ENCODE data around the gene LVRN. TPM values are rescaled to one million over a fixed set of nuclear protein-coding genes. Genes with fewer than 3 reads are reported as not detected.

The LVRN gene
- total and polyA plus RNA-seq, 9 donors: 2.0 to 4.9 (median 3.3) TPM

- DNase-seq: no peak
- Histone ChIP-seq H3K9me3 (replicated peaks; ENCODE audit: control insufficient read depth, low read depth, low read length) (no peaks in the 10 kb centered on the region), H3K36me3 (ENCODE audit: control insufficient read depth, insufficient read depth, low read length) (no peaks in the 10 kb centered on the region), H3K27ac (ENCODE audit: low read length) (no peak overlapping the region), H3K4me1 (ENCODE audit: control insufficient read depth, insufficient read depth, low read length) (no peaks in the 10 kb centered on the region), H3K27me3 (ENCODE audit: control insufficient read depth, insufficient read depth, low read length) (no peaks in the 10 kb centered on the region), H3K4me3 (ENCODE audit: low read length) (no peak overlapping the region)
- no CpG with 5 or more reads among the region's 1 CpG for WGBS (ENCODE audit: insufficient coverage)
Measured at GRCh38 chr5:115936031-115936430, 26.2 kb upstream of the LVRN start.

DNA sequence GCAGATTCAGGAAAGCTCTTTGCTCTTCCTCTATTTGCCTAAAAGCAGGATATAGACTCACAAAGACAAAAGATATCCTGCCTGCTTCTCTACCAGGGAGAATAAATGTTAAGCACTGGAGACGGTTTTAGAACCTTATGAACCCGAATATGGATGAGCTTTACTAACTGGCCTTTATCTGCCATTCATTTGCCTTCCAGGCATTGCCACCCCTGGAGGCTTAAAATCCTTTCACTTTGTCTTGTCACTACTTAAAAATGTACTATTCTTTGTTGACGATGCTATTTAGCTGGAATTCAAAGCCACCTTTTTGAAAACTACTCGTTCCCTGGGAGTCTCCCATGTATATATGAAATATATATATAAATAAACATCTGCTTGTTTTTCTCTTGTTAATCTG is 23.2 kb upstream of the LVRN start:
- no CpG with 5 or more reads among the region's 4 CpGs for WGBS (ENCODE audit: insufficient coverage)
- peak overlapping the region; percentile 63 for H3K27ac ChIP-seq (ENCODE audit: low read length)

DNA sequence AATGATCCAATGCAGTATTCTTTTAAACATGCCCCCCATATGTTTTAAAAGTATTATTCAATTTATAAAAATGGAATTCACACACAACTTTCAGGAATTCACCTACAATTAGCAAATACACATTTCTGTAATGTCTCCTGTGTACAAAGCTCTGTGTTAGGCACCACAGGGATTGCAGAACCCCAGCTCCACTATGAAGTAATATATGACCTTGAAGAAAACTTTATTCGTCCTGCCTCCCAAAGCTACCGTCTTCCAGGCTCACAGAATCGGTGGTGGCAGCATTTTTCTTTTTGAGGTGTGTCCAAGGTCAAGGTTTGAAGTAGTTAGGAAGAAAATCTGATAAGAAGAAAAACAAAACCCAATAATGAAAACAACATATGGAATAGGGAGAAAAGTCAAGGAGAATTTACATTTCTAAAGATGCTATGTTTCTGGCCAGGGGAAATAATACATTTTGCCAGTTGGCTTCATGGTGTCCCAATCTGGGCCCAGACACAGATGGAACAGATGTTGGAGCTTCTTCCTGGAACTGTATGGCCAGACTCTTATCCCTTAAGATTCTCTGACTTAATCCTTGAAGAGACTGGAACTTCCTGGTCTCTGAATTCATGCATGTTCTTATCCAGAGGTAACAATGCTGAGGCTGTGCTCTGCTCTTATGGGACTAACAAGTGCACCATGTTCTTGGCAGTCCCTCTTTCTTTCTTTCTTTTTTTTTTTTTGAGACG is 22.0 kb upstream of the LVRN start:
- no CpG with 5 or more reads among the region's 4 CpGs for WGBS (ENCODE audit: insufficient coverage)
- peak; percentile 97 for DNase-seq
- peak overlapping the region; percentile 88 for H3K27ac ChIP-seq (ENCODE audit: low read length)

More for the DNA sequence above, 23.2 kb upstream of the LVRN start:
- Histone ChIP-seq H3K27me3 (ENCODE audit: control insufficient read depth, insufficient read depth, low read length) (no peaks in the 10 kb centered on the region), H3K36me3 (ENCODE audit: control insufficient read depth, insufficient read depth, low read length) (no peaks in the 10 kb centered on the region), H3K4me1 (ENCODE audit: control insufficient read depth, insufficient read depth, low read length) (no peaks in the 10 kb centered on the region), H3K4me3 (ENCODE audit: low read length) (no peak overlapping the region), H3K9me3 (replicated peaks; ENCODE audit: control insufficient read depth, low read depth, low read length) (no peaks in the 10 kb centered on the region)
- no peak for DNase-seq

GRCh38 chr5:115941051-115941675 is 21.1 kb upstream of the LVRN start:
- no peak overlapping the region for H3K4me3 ChIP-seq (ENCODE audit: low read length)
- H3K9me3 ChIP-seq (replicated peaks; ENCODE audit: control insufficient read depth, low read depth, low read length): no peaks in the 10 kb centered on the region
- peak overlapping the region; percentile 88 for H3K27ac ChIP-seq (ENCODE audit: low read length)
- peak; percentile 95 for DNase-seq
- 31% methylated on average over 3 of the region's 9 CpGs for WGBS (ENCODE audit: insufficient coverage)
- no peaks in the 10 kb centered on the region for H3K4me1 ChIP-seq (ENCODE audit: control insufficient read depth, insufficient read depth, low read length)
- no peaks in the 10 kb centered on the region for H3K27me3 ChIP-seq (ENCODE audit: control insufficient read depth, insufficient read depth, low read length)
- H3K36me3 ChIP-seq (ENCODE audit: control insufficient read depth, insufficient read depth, low read length): no peaks in the 10 kb centered on the region

More for the DNA sequence above, 22.0 kb upstream of the LVRN start:
- Histone ChIP-seq H3K36me3 (ENCODE audit: control insufficient read depth, insufficient read depth, low read length) (no peaks in the 10 kb centered on the region), H3K27me3 (ENCODE audit: control insufficient read depth, insufficient read depth, low read length) (no peaks in the 10 kb centered on the region), H3K9me3 (replicated peaks; ENCODE audit: control insufficient read depth, low read depth, low read length) (no peaks in the 10 kb centered on the region), H3K4me3 (ENCODE audit: low read length) (no peak overlapping the region), H3K4me1 (ENCODE audit: control insufficient read depth, insufficient read depth, low read length) (no peaks in the 10 kb centered on the region)

- no CpG with 5 or more reads among the region's 3 CpGs for WGBS (ENCODE audit: insufficient coverage)
- no peak overlapping the region for H3K27ac ChIP-seq (ENCODE audit: low read length)
- no peaks in the 10 kb centered on the region for H3K9me3 ChIP-seq (replicated peaks; ENCODE audit: control insufficient read depth, low read depth, low read length)
- H3K27me3 ChIP-seq (ENCODE audit: control insufficient read depth, insufficient read depth, low read length): no peaks in the 10 kb centered on the region
- H3K36me3 ChIP-seq (ENCODE audit: control insufficient read depth, insufficient read depth, low read length): no peaks in the 10 kb centered on the region
- H3K4me3 ChIP-seq (ENCODE audit: low read length): no peak overlapping the region
- no peak for DNase-seq
- peaks cover 3% of the 10 kb centered on the region for H3K4me1 ChIP-seq (ENCODE audit: control insufficient read depth, insufficient read depth, low read length)
Measured at GRCh38 chr5:115944501-115944900, 17.8 kb upstream of the LVRN start.

DNA sequence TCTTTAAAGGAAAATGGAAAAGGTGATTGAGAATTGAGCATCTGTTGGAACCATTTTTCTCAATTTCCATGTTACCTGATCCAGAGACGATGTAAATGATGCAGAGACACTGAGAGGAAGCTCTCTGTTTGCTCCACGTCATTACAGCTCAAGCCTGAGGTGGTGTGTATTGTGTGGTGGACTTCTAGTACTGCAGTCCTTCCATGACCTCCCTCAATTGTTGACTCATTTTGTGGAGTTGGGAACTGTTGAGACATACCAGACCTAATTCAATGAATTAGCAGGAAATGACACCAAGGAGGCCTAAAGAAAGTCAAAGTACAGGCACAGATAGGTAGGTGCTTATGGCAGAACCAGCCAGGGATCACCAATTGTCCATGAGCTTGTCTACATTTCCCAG is 15.6 kb upstream of the LVRN start:
- no CpG with 5 or more reads among the region's 2 CpGs for WGBS (ENCODE audit: insufficient coverage)
- peak overlapping the region; percentile 45 for H3K27ac ChIP-seq (ENCODE audit: low read length)
- H3K9me3 ChIP-seq (replicated peaks; ENCODE audit: control insufficient read depth, low read depth, low read length): no peaks in the 10 kb centered on the region
- H3K4me3 ChIP-seq (ENCODE audit: low read length): no peak overlapping the region
- no peak for DNase-seq
- H3K36me3 ChIP-seq (ENCODE audit: control insufficient read depth, insufficient read depth, low read length): no peaks in the 10 kb centered on the region
- peaks cover 3% of the 10 kb centered on the region for H3K4me1 ChIP-seq (ENCODE audit: control insufficient read depth, insufficient read depth, low read length)
- H3K27me3 ChIP-seq (ENCODE audit: control insufficient read depth, insufficient read depth, low read length): no peaks in the 10 kb centered on the region

- WGBS (ENCODE audit: insufficient coverage): 100% methylated on average over 1 of the region's 2 CpGs
- Histone ChIP-seq H3K4me1 (ENCODE audit: control insufficient read depth, insufficient read depth, low read length) (peaks cover 3% of the 10 kb centered on the region), H3K27me3 (ENCODE audit: control insufficient read depth, insufficient read depth, low read length) (no peaks in the 10 kb centered on the region), H3K36me3 (ENCODE audit: control insufficient read depth, insufficient read depth, low read length) (no peaks in the 10 kb centered on the region), H3K27ac (ENCODE audit: low read length) (peak overlapping the region; percentile 45), H3K4me3 (ENCODE audit: low read length) (no peak overlapping the region), H3K9me3 (replicated peaks; ENCODE audit: control insufficient read depth, low read depth, low read length) (no peaks in the 10 kb centered on the region)
- no peak for DNase-seq
Measured at GRCh38 chr5:115947260-115947659, 15.0 kb upstream of the LVRN start.

DNA sequence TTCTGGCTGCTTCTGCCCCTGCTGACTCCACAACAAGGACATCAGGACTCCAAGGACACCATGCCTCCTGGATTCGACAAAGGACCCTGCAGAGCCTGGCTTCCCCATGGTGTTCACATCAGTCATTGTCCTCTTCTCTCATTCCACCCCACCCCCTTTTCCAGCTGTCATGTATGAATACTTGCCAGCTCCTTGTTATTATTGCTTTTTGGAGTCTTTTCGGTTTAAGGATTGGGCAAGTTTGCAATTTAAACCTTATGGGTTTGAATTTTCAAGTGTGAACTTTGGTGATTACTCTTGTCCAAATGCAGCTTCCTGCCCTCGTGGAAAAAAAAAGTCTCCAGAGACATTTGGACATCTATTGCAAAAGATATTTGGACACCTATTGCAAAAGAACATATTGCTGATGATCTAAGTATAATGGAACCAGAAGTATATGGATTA is 14.2 kb upstream of the LVRN start:
- Histone ChIP-seq H3K9me3 (replicated peaks; ENCODE audit: control insufficient read depth, low read depth, low read length) (no peaks in the 10 kb centered on the region), H3K36me3 (ENCODE audit: control insufficient read depth, insufficient read depth, low read length) (no peaks in the 10 kb centered on the region), H3K4me3 (ENCODE audit: low read length) (no peak overlapping the region), H3K27me3 (ENCODE audit: control insufficient read depth, insufficient read depth, low read length) (no peaks in the 10 kb centered on the region), H3K4me1 (ENCODE audit: control insufficient read depth, insufficient read depth, low read length) (peaks cover 3% of the 10 kb centered on the region), H3K27ac (ENCODE audit: low read length) (peak overlapping the region; percentile 77)
- DNase-seq: peak; percentile 93
- no CpG with 5 or more reads among the region's 3 CpGs for WGBS (ENCODE audit: insufficient coverage)

GRCh38 chr5:115949096-115949495 is 13.2 kb upstream of the LVRN start:
- Histone ChIP-seq H3K27me3 (ENCODE audit: control insufficient read depth, insufficient read depth, low read length) (no peaks in the 10 kb centered on the region), H3K27ac (ENCODE audit: low read length) (no peak overlapping the region), H3K36me3 (ENCODE audit: control insufficient read depth, insufficient read depth, low read length) (no peaks in the 10 kb centered on the region), H3K4me3 (ENCODE audit: low read length) (no peak overlapping the region), H3K9me3 (replicated peaks; ENCODE audit: control insufficient read depth, low read depth, low read length) (no peaks in the 10 kb centered on the region), H3K4me1 (ENCODE audit: control insufficient read depth, insufficient read depth, low read length) (peaks cover 3% of the 10 kb centered on the region)
- WGBS (ENCODE audit: insufficient coverage): no CpG with 5 or more reads among the region's 1 CpG
- no peak for DNase-seq

GRCh38 chr5:115952588-115952987 is 9.7 kb upstream of the LVRN start:
- DNase-seq: no peak
- H3K27ac ChIP-seq (ENCODE audit: low read length): no peak overlapping the region
- H3K4me1 ChIP-seq (ENCODE audit: control insufficient read depth, insufficient read depth, low read length): peaks cover 3% of the 10 kb centered on the region
- H3K4me3 ChIP-seq (ENCODE audit: low read length): no peak overlapping the region
- H3K36me3 ChIP-seq (ENCODE audit: control insufficient read depth, insufficient read depth, low read length): no peaks in the 10 kb centered on the region
- H3K9me3 ChIP-seq (replicated peaks; ENCODE audit: control insufficient read depth, low read depth, low read length): no peaks in the 10 kb centered on the region
- H3K27me3 ChIP-seq (ENCODE audit: control insufficient read depth, insufficient read depth, low read length): no peaks in the 10 kb centered on the region
- no CpG with 5 or more reads among the region's 4 CpGs for WGBS (ENCODE audit: insufficient coverage)
